ENCODE data around the gene CDCP2.
"Not testable (repeated sequence)": the region's sequence is repeated elsewhere in the genome, so short reads cannot be mapped to it uniquely, and the experiment has no call there.

The CDCP2 gene

GRCh38 chr1:54103414-54103813 is 49.4 kb downstream of the CDCP2 start:
- Mint-ChIP-seq H3K27me3 (no peaks in the 10 kb centered on the region), H3K27ac (ENCODE audit: low read depth) (no peak overlapping the region), H3K36me3 (ENCODE audit: insufficient read depth) (peaks cover 5% of the 10 kb centered on the region), H3K9me3 (no peaks in the 10 kb centered on the region), H3K4me1 (no peaks in the 10 kb centered on the region), H3K4me3 (no peak overlapping the region)
- no peak for DNase-seq (ENCODE audit: low spot score in 2 of 2)
- ATAC-seq (replicated peaks; ENCODE audit: extremely low read depth, poor library complexity, severe bottlenecking) = no peak

- no peak overlapping the region for H3K27ac Mint-ChIP-seq (ENCODE audit: low read depth)
- H3K9me3 Mint-ChIP-seq = no peaks in the 10 kb centered on the region
Measured at GRCh38 chr1:54100500-54100899, 52.3 kb downstream of the CDCP2 start.

GRCh38 chr1:54099061-54099610 is 53.7 kb downstream of the CDCP2 start:
- Mint-ChIP-seq H3K36me3 (ENCODE audit: insufficient read depth) (peaks cover 10% of the 10 kb centered on the region), H3K27me3 (no peaks in the 10 kb centered on the region), H3K4me1 (no peaks in the 10 kb centered on the region), H3K27ac (ENCODE audit: low read depth) (peak overlapping the region; percentile 35), H3K4me3 (no peak overlapping the region), H3K9me3 (no peaks in the 10 kb centered on the region)
- no peak for ATAC-seq (replicated peaks; ENCODE audit: extremely low read depth, poor library complexity, severe bottlenecking)
- no peak for DNase-seq (ENCODE audit: low spot score in 2 of 2)

More at GRCh38 chr1:54100500-54100899, 52.3 kb downstream of the CDCP2 start:
- H3K36me3 Mint-ChIP-seq (ENCODE audit: insufficient read depth) = peaks cover 8% of the 10 kb centered on the region
- no peak overlapping the region for H3K4me3 Mint-ChIP-seq
- H3K27me3 Mint-ChIP-seq = no peaks in the 10 kb centered on the region
- H3K4me1 Mint-ChIP-seq = no peaks in the 10 kb centered on the region
- ATAC-seq (replicated peaks; ENCODE audit: extremely low read depth, poor library complexity, severe bottlenecking) (no peak), DNase-seq (ENCODE audit: low spot score in 2 of 2) (no peak)

GRCh38 chr1:54096877-54097240 is 55.9 kb downstream of the CDCP2 start:
- H3K4me3 Mint-ChIP-seq = no peak overlapping the region

GRCh38 chr1:54096227-54096876 is 56.4 kb downstream of the CDCP2 start:
- no peaks in the 10 kb centered on the region for H3K9me3 Mint-ChIP-seq
- ATAC-seq (replicated peaks; ENCODE audit: extremely low read depth, poor library complexity, severe bottlenecking) (no peak), DNase-seq (ENCODE audit: low spot score in 2 of 2) (no peak)
- peaks cover 10% of the 10 kb centered on the region for H3K36me3 Mint-ChIP-seq (ENCODE audit: insufficient read depth)
- no peaks in the 10 kb centered on the region for H3K27me3 Mint-ChIP-seq
- H3K27ac Mint-ChIP-seq (ENCODE audit: low read depth) = peak overlapping the region; percentile 54
- no peaks in the 10 kb centered on the region for H3K4me1 Mint-ChIP-seq
- H3K4me3 Mint-ChIP-seq = no peak overlapping the region

More at GRCh38 chr1:54096877-54097240, 55.9 kb downstream of the CDCP2 start:
- peak overlapping the region; percentile 54 for H3K27ac Mint-ChIP-seq (ENCODE audit: low read depth)
- H3K27me3 Mint-ChIP-seq = no peaks in the 10 kb centered on the region
- ATAC-seq (replicated peaks; ENCODE audit: extremely low read depth, poor library complexity, severe bottlenecking) (no peak), DNase-seq (ENCODE audit: low spot score in 2 of 2) (no peak)
- H3K4me1 Mint-ChIP-seq = no peaks in the 10 kb centered on the region
- H3K9me3 Mint-ChIP-seq = no peaks in the 10 kb centered on the region
- peaks cover 10% of the 10 kb centered on the region for H3K36me3 Mint-ChIP-seq (ENCODE audit: insufficient read depth)

- Mint-ChIP-seq H3K9me3 (no peaks in the 10 kb centered on the region), H3K4me1 (no peaks in the 10 kb centered on the region), H3K27me3 (no peaks in the 10 kb centered on the region), H3K36me3 (ENCODE audit: insufficient read depth) (peaks cover 10% of the 10 kb centered on the region), H3K27ac (ENCODE audit: low read depth) (no peak overlapping the region), H3K4me3 (no peak overlapping the region)
- ATAC-seq (replicated peaks; ENCODE audit: extremely low read depth, poor library complexity, severe bottlenecking) (no peak), DNase-seq (ENCODE audit: low spot score in 2 of 2) (no peak)
Measured at GRCh38 chr1:54095546-54096226, 57.1 kb downstream of the CDCP2 start.

GRCh38 chr1:54094730-54095105 is 58.1 kb downstream of the CDCP2 start:
- H3K4me1 Mint-ChIP-seq; H3K36me3 Mint-ChIP-seq (ENCODE audit: insufficient read depth); DNase-seq (ENCODE audit: low spot score in 2 of 2); H3K27ac Mint-ChIP-seq (ENCODE audit: low read depth); H3K4me3 Mint-ChIP-seq; H3K27me3 Mint-ChIP-seq; H3K9me3 Mint-ChIP-seq; ATAC-seq (replicated peaks; ENCODE audit: extremely low read depth, poor library complexity, severe bottlenecking): not testable (repeated sequence)

GRCh38 chr1:54094001-54094729 is 58.6 kb downstream of the CDCP2 start:
- H3K36me3 Mint-ChIP-seq (ENCODE audit: insufficient read depth) = peaks cover 7% of the 10 kb centered on the region
- no peaks in the 10 kb centered on the region for H3K9me3 Mint-ChIP-seq
- H3K4me1 Mint-ChIP-seq = no peaks in the 10 kb centered on the region
- ATAC-seq (replicated peaks; ENCODE audit: extremely low read depth, poor library complexity, severe bottlenecking) (no peak), DNase-seq (ENCODE audit: low spot score in 2 of 2) (no peak)
- no peak overlapping the region for H3K4me3 Mint-ChIP-seq
- peak overlapping the region; percentile 1 for H3K27ac Mint-ChIP-seq (ENCODE audit: low read depth)
- no peaks in the 10 kb centered on the region for H3K27me3 Mint-ChIP-seq

GRCh38 chr1:54091666-54092065 is 61.1 kb downstream of the CDCP2 start:
- no peaks in the 10 kb centered on the region for H3K4me1 Mint-ChIP-seq
- H3K27me3 Mint-ChIP-seq = no peaks in the 10 kb centered on the region
- H3K36me3 Mint-ChIP-seq (ENCODE audit: insufficient read depth) = peaks cover 6% of the 10 kb centered on the region
- ATAC-seq (replicated peaks; ENCODE audit: extremely low read depth, poor library complexity, severe bottlenecking) (no peak), DNase-seq (ENCODE audit: low spot score in 2 of 2) (no peak)
- H3K9me3 Mint-ChIP-seq = no peaks in the 10 kb centered on the region
- no peak overlapping the region for H3K27ac Mint-ChIP-seq (ENCODE audit: low read depth)
- no peak overlapping the region for H3K4me3 Mint-ChIP-seq

GRCh38 chr1:54088385-54088784 is 64.4 kb downstream of the CDCP2 start:
- peaks cover 9% of the 10 kb centered on the region for H3K36me3 Mint-ChIP-seq (ENCODE audit: insufficient read depth)
- H3K27me3 Mint-ChIP-seq = no peaks in the 10 kb centered on the region
- no peaks in the 10 kb centered on the region for H3K4me1 Mint-ChIP-seq
- no peak overlapping the region for H3K27ac Mint-ChIP-seq (ENCODE audit: low read depth)
- H3K9me3 Mint-ChIP-seq = no peaks in the 10 kb centered on the region
- no peak overlapping the region for H3K4me3 Mint-ChIP-seq
- DNase-seq (ENCODE audit: low spot score in 2 of 2) (no peak), ATAC-seq (replicated peaks; ENCODE audit: extremely low read depth, poor library complexity, severe bottlenecking) (no peak)

GRCh38 chr1:54086754-54087153 is 66.0 kb downstream of the CDCP2 start:
- peaks cover 9% of the 10 kb centered on the region for H3K36me3 Mint-ChIP-seq (ENCODE audit: insufficient read depth)
- H3K27me3 Mint-ChIP-seq = no peaks in the 10 kb centered on the region
- H3K4me3 Mint-ChIP-seq = no peak overlapping the region
- no peak overlapping the region for H3K27ac Mint-ChIP-seq (ENCODE audit: low read depth)
- H3K9me3 Mint-ChIP-seq = no peaks in the 10 kb centered on the region
- ATAC-seq (replicated peaks; ENCODE audit: extremely low read depth, poor library complexity, severe bottlenecking) (no peak), DNase-seq (ENCODE audit: low spot score in 2 of 2) (no peak)
- peaks cover under 1% of the 10 kb centered on the region for H3K4me1 Mint-ChIP-seq

- no peak overlapping the region for H3K4me3 Mint-ChIP-seq
- DNase-seq (ENCODE audit: low spot score in 2 of 2) = no peak
- H3K36me3 Mint-ChIP-seq (ENCODE audit: insufficient read depth) = peaks cover 9% of the 10 kb centered on the region
- H3K27ac Mint-ChIP-seq (ENCODE audit: low read depth) = no peak overlapping the region
- no peak for ATAC-seq (replicated peaks; ENCODE audit: extremely low read depth, poor library complexity, severe bottlenecking)
- H3K27me3 Mint-ChIP-seq = no peaks in the 10 kb centered on the region
- peaks cover 5% of the 10 kb centered on the region for H3K4me1 Mint-ChIP-seq
- no peaks in the 10 kb centered on the region for H3K9me3 Mint-ChIP-seq
Measured at GRCh38 chr1:54084794-54085193, 68.0 kb downstream of the CDCP2 start.

All from central memory CD8-positive, alpha-beta T cell (primary cell).